22Rv1 (cell line): ENCODE data around the gene SDR42E2.

Source experiments
- CTCF ChIP-seq: fragments of 450-650 bp; IDR thresholded peaks from 2 replicates; pipeline ENCODE4 v1.5.1; 2017; ENCODE audit warnings: mild to moderate bottlenecking
- ZFX ChIP-seq: fragments of 450-650 bp; IDR thresholded peaks from 2 replicates; pipeline ENCODE4 v1.6.1; 2017; ENCODE audit warnings: antibody characterized with exemption, borderline replicate concordance

GRCh38 chr16:22163806-22164205, 1.5 kb downstream of the SDR42E2 start:
- TF ChIP-seq CTCF (no peak), ZFX (no peak)
